Activated naive CD4-positive, alpha-beta T cell treated with anti-CD3 and anti-CD28 coated beads, Interleukin-2, amount 50 U/mL, for 72 hours (primary cell): Measurements from ENCODE around the gene MRPL17. TPM values are rescaled to one million over a fixed set of nuclear protein-coding genes. Genes with fewer than 3 reads are reported as not detected.
"Not testable (repeated sequence)": the region's sequence is repeated elsewhere in the genome, so short reads cannot be mapped to it uniquely, and the experiment has no call there.

Source experiments
- ATAC-seq, 2 donors: fragments of 150-1000 bp; cut with Tn5 transposase; 2 replicates each; pipeline ENCODE4 v1.10.0; 2021; ENCODE audit warnings: mild to moderate bottlenecking in 2 of 2, moderate library complexity in 2 of 2
- DNase-seq, 2 donors: peaks; one replicate each; pipeline ENCODE4 v3.0.0; 2021 to 2022; ENCODE audit warnings: low spot score in 2 of 2
- H3K27ac Mint-ChIP-seq, 2 donors: one replicate each; pipeline ENCODE4 v1.8.0; 2022; ENCODE audit warnings: mild to moderate bottlenecking in 2 of 2, mixed read lengths in 2 of 2
- H3K36me3 Mint-ChIP-seq, 2 donors: one replicate each; pipeline ENCODE4 v1.8.0; 2022; ENCODE audit warnings: mixed read lengths in 2 of 2
- H3K9me3 Mint-ChIP-seq, 2 donors: one replicate each; pipeline ENCODE4 v1.8.0; 2022; ENCODE audit warnings: mixed read lengths in 2 of 2
- total RNA-seq, 2 donors: library from RNA; stranded (reverse); gene quantifications; one replicate each; pipeline ENCODE4 v1.2.3, GENCODE V29; 2022

The MRPL17 gene
- total RNA-seq = 100 to 1,000 TPM in 1 of 2 donors, 10 to 100 TPM in 1; 92.4 to 104 TPM

DNA sequence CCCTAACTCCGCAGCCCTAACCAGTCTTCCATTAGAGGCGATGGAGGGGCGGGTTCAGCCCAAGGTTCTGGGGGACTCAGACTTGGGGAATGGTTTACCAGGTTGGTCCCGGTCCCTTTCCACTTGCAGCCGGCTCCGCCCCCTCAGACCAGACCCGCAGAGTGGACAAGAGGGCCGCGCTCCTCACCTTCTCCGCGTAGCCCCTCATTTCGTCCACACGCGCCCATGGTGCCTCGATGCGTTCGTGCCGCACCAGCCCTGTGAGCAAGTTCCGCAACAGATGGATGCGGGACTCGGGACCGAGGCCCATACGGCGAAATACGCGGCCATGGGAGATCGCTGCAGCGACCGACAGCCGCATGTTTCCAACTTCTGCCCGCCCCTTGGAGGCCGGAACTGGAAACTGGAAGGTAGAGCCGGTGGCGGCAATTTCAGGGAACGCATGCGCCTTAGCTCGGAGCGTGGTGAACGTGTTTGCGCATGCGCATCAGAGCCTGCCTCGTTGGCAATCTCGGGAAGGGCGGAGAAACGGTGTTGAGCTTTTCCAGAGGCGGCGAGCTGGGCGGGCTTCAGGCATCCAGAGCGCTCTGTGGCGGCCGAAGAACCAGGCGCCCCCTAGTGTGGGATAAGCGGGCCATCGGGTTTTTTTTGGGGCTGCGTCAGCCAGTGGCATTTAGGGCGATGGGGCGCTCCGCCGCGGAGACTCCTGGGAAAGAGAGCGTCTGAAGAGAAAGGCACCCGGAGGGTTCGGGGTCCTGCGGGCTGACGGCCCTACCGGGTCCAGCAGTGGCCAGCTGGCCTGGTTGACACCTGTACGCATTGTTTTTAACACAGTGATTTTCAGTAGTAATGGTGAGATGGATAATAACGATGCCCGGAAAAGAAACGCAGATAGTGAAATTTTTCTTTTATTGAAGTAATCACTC is at the start of gene MRPL17:
TSS of gene MRPL17 (minus strand) at position 405 of the 926 bp plus-strand sequence. CDS start at position 361, 44 bp downstream.
- Mint-ChIP-seq H3K36me3 (peaks cover 28 to 35% of the 10 kb centered on the region in 2 donors), H3K27ac (peak within 1 kb of the TSS; percentile 88 to 99), H3K9me3 (no peaks in the 10 kb centered on the region)
- DNase-seq = peak; percentile 99
- peak; percentile 95 to 97 for ATAC-seq

DNA sequence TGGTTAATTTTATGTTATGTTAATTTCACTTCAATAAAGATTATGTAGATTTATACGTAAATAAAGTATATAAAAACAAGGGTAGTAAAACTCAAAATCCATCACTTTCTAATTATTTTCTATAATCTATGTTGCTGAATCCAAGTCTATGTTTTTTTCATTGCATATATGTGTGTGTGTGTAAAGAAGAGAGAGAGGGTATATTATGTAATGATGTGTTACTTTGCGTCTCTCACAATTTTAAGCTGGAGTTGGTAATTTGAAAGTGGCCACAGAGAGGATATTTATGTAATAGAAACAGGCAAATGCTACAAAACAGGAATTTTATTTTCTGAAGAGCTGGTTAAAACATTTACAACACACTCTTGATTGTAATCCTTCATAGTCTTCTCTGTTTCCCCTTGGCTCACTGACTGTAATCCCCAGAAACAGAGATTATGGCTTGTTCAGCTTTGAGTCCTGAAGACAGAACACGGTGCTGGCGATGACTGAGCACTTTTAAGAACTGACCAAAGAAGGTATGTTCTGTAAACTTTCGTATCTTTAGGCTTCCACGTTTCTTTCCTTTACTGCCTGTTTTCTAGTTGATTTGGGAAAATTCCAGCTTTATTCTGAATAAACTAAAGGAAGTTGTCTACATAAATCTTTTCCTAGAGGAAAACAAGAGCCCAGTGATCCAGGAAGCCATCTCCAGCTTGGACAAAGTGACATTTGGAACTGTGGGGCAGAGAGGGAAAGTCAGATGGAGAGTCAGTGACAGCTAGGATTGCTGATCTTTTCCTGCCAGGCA is 45.0 kb upstream of the MRPL17 start:
- ATAC-seq (no peak), DNase-seq (no peak)
- Mint-ChIP-seq H3K27ac (peak overlapping the region; percentile 44 to 78), H3K36me3 (peaks cover 20 to 72% of the 10 kb centered on the region in 2 donors), H3K9me3 (peaks cover 19 to 23% of the 10 kb centered on the region in 2 donors)

DNA sequence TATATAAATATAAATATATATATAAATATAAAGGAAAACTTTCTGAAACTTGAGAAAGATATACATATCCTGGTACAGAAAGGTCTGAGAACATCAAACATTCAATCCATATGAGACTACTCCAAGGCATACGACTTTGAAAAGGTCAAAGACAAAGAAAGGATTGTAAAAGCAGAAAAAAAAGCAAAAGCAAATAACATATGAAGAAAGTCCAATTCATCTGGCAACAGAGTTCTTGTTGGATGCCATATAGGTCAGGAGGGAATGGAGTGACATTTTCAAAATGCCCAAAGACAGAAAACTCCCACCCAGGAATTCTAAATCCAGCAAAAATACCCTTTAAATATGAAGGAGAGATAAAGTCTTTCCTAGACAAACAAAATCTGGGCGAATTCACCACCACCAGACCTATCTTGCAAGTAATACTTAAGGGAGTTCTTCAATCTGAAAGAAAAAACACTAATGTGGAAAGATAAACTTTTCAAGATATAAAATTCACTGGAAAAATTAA is 42.3 kb upstream of the MRPL17 start:
- DNase-seq = no peak
- Mint-ChIP-seq H3K9me3 (peaks cover 36 to 44% of the 10 kb centered on the region in 2 donors), H3K36me3 (peaks cover 46 to 77% of the 10 kb centered on the region in 2 donors), H3K27ac (no peak overlapping the region)
- no peak for ATAC-seq

DNA sequence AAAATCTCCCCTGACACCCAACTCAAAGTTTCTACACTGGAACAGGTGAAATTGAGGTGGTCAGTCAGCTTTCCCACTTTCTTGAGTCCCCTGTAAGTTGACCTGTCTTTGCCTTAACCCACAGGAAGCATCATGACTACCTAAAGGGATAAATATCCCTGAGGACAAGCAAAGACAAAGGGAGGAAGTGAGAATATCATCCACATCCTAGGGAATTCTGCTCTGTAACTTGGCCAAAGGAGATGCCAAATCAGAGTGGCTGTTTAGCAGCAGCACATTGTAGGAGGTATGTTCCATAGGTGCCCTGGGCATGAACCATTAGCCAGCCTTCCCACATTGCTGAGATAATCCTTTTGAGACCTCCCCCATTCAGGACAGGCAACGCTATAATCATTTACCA is 40.9 kb upstream of the MRPL17 start:
- Mint-ChIP-seq H3K27ac (no peak overlapping the region), H3K9me3 (peaks cover 41 to 50% of the 10 kb centered on the region in 2 donors), H3K36me3 (peaks cover 53 to 87% of the 10 kb centered on the region in 2 donors)
- ATAC-seq (no peak), DNase-seq (no peak)

DNA sequence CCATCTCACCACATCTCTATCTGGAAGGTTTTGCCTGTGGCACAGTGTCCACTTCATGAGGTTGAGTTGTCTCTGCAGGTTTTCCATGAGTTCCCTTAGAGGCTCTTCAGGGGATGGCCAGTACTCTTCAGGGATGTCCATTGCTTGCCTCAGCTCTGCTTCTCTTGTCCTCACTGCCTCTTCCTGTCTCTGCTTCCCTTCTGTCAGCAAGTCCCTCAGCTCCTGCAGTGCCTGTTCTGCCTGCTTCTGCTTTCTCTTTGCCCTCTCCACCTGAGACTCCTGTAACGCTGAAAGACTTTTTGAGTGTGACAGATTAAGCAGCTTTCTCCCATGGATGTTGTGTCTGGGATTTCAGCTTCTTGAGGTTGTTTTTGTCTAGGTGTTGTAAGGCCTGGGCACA is 38.2 kb upstream of the MRPL17 start:
- no peak for ATAC-seq

DNA sequence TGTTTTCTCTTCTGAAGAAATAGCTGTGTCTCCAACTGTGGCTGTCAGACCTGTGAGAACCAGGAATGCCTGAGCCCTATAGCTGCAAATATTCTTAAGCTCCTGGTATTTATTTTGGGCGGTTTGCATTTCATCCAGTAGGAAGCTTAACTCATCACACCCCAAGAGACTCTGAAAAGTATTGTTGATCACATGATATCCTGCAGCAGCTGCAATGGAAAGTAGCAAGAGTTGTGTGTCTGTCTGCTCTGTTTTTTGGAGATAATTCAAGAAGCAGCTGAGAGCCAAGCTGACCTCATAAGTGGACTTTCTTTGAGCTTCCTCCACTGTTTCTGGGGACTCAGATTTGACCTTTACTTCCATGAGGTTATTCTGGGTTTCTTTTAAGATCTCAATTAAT is 36.4 kb upstream of the MRPL17 start:
- Mint-ChIP-seq H3K9me3 (peaks cover 43 to 64% of the 10 kb centered on the region in 2 donors), H3K36me3 (peaks cover 65 to 92% of the 10 kb centered on the region in 2 donors), H3K27ac (no peak overlapping the region)
- no peak for ATAC-seq
- DNase-seq = no peak

More for the DNA sequence above, 38.2 kb upstream of the MRPL17 start:
- peak overlapping the region in 1 of 2 donors; percentile 13 for H3K27ac Mint-ChIP-seq
- H3K36me3 Mint-ChIP-seq = peaks cover 60 to 91% of the 10 kb centered on the region in 2 donors
- DNase-seq = no peak
- peaks cover 44 to 63% of the 10 kb centered on the region in 2 donors for H3K9me3 Mint-ChIP-seq

DNA sequence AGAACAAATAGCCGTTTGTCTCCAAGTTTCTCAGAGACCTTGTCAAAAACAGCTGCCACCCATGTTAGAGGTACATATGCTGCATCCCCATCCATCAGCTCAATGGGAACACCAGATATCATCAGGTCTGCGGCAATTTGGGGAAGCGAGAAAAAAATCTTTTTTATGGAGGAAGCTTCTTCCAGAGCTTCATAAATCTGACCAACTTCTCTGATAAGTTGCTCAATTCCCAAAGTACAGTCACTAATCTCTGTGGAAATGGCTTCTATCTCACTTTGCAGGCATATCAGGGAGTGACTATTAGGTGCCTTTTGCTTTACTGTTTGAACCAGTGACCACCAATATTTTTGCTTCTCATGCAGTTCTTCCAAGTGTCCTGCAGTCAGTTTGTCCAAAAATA is 34.3 kb upstream of the MRPL17 start:
- no peak for DNase-seq
- no peak overlapping the region for H3K27ac Mint-ChIP-seq
- no peak for ATAC-seq
- H3K36me3 Mint-ChIP-seq = peaks cover 57 to 76% of the 10 kb centered on the region in 2 donors
- peaks cover 33 to 52% of the 10 kb centered on the region in 2 donors for H3K9me3 Mint-ChIP-seq

DNA sequence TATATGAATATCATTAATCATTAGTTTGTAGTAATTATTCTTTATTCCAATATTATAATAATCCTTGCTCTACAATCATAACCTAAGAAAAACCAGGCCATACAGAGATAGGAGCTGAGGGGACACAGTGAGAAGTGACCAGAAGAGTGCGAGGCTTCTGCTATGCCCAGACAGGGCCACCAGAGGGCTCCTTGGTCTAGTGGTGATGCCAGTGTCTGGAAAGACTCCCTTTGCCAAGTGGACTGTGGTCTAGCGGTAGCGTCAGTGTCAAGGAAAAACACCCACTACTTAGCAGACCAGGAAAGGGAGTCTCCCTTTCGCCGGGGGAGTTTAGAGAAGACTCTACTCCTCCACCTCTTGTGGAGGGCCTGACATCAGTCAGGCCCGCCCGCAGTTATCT is 28.4 kb upstream of the MRPL17 start:
- Mint-ChIP-seq H3K9me3 (peaks cover 4 to 19% of the 10 kb centered on the region in 2 donors), H3K36me3 (peaks cover 12 to 31% of the 10 kb centered on the region in 2 donors)
- H3K27ac Mint-ChIP-seq, ATAC-seq: not testable (repeated sequence)
- peak in 1 of 2 donors; percentile 45 for DNase-seq

DNA sequence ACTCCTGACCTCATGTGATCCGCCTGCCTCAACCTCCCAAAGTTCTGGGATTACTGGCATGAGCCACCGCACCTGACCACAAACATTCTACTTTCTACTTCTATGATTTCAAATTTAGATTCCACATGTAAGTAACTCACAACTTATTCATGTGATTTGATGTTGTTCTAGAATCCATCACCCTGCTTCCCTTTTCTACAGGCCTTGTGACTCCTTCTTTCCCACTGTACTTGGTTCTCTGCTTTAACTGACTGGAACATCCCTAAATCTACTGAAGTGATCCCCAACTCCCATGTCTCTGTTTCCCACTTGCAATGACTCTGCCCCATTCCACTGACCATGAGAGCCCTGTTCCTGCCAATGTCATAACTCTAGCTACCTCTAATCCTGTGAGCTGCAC is 25.7 kb upstream of the MRPL17 start:
- no peak for DNase-seq
- Mint-ChIP-seq H3K27ac (peak overlapping the region; percentile 27 to 44), H3K36me3 (peaks cover 0 to 11% of the 10 kb centered on the region in 2 donors), H3K9me3 (peaks cover 0 to 5% of the 10 kb centered on the region in 2 donors)
- ATAC-seq = no peak

DNA sequence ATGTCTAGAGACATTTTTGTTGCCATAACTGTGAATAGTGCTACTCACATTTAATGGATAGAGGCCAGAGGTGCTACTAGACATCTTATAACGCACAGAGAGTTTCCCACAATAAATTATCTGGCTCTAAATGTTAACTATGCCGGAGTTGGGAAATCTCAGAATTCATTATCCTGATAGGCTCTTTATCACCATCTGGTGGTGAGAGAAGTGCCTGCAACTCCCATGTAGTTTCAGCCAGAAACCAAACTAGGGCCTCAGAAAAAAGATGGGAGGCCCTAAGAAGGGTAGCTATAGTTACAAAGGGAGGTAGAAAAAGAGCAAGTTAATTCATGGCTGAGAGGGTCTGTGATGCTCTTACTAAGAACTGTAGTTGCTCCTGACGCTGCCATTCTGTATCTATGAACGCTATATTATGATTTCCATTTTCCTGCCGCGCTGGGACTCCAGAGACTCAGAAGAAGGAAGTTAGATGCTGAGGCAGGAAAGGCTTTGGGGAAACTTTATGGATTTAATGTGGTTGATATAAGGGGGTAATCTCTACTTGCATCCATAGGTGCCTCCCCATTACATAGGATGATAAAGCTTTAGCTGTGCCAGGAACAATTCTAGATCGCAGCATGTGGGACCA is 22.9 kb upstream of the MRPL17 start:
- Mint-ChIP-seq H3K27ac (no peak overlapping the region), H3K9me3 (no peaks in the 10 kb centered on the region), H3K36me3 (no peaks in the 10 kb centered on the region)
- ATAC-seq (peak; percentile 50 to 53), DNase-seq (peak in 1 of 2 donors; percentile 42)

DNA sequence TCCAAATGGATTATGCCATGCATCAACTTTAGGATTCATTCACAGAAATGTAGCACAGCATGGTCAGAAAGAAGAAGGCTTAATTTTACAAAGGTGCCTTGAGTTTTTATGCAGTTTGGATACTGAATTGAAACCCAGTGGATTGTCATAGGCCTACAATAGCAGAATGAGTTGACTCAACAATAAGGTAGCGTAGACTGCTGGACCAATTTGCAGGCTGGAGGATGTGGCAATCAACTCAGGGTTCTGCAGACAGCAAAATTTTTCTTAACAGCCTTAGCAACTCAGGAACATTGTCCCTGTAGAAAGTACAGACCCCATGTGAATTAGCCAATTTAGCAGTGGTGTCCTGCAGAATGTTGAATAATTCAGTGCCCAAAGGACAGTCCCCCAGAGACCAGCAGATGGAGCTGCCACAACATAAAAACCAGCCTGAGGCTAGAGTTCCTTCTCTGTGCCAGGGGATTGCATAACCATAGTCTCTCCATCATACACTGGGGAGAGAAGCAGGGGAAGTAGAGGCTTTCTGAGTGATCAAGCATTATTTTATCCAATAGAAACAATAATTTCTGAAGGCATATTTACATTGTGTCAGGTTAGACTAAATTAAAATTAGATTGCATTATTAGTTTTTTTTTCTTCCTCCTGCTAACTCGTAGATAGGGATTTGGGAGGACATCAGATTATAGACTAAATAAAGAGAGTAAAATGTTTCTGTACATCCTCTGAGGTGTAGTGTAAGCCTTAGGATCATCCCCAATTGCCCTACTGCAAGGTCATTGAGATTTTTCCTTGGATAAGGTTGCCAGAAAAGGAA is 20.3 kb upstream of the MRPL17 start:
- peak in 1 of 2 donors; percentile 69 for ATAC-seq

DNA sequence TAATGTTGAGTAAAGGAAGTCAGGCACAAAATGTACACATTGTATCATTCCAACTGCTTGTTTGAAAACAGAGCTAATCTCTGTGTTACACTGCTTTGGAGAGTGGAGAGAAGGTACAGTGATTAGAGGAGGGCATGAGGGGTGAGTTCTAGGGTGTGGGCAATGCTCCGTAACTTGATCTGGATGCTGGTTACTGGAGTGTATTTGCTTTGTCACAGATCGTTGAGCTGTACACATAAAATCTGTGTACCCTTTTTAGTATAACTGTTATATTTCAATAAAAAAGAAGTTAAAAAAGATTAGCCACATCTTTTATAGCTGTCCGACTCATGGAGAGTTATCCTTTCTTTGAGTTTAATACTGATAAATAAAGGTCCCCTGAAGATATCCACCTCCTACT is 18.8 kb upstream of the MRPL17 start:
- ATAC-seq, H3K27ac Mint-ChIP-seq, H3K36me3 Mint-ChIP-seq, DNase-seq, H3K9me3 Mint-ChIP-seq: not testable (repeated sequence)

More for the DNA sequence above, 20.3 kb upstream of the MRPL17 start:
- no peak for DNase-seq
- H3K9me3 Mint-ChIP-seq = no peaks in the 10 kb centered on the region
- H3K36me3 Mint-ChIP-seq = no peaks in the 10 kb centered on the region
- peak overlapping the region in 1 of 2 donors; percentile 68 for H3K27ac Mint-ChIP-seq

DNA sequence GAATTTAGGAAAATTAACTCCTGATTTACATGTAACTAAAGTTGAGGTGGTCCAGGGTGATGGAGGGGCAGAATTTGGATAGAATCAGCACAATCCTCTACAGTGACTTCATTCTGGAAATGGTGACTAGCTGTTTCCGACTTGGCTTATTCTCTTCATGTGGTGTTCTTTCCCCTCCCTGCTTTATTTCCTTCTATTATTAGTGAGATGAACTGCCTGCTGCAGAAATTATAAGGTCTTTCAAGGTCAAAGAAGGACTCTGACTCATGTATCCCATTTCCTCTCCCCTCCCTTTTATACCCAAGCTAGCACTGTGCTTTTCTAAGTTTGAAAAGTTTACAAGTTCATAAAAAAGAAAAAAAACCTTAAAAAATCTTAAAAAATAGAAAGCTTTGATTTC is 12.2 kb upstream of the MRPL17 start:
- no peaks in the 10 kb centered on the region for H3K36me3 Mint-ChIP-seq
- no peaks in the 10 kb centered on the region for H3K9me3 Mint-ChIP-seq
- ATAC-seq = peak; percentile 53 to 67
- no peak overlapping the region for H3K27ac Mint-ChIP-seq
- no peak for DNase-seq

DNA sequence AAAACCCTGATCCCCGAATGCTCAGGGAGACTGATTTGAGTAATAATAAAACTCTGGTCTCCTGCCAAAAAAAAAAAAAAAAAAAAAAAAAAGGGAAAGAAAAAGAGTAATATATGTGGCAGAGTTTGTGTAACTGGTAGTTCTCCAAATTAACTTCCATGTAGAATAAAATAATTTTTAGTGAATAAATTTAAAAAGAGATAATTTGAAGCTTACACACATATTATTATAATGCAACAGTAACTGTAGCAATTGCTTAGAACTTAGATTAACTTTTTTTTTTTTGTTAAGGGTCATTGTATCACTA is 11.0 kb upstream of the MRPL17 start:
- DNase-seq (no peak), ATAC-seq (no peak)
- Mint-ChIP-seq H3K36me3 (peaks cover 0 to 3% of the 10 kb centered on the region in 2 donors), H3K9me3 (no peaks in the 10 kb centered on the region), H3K27ac (peak overlapping the region; percentile 4 to 44)

DNA sequence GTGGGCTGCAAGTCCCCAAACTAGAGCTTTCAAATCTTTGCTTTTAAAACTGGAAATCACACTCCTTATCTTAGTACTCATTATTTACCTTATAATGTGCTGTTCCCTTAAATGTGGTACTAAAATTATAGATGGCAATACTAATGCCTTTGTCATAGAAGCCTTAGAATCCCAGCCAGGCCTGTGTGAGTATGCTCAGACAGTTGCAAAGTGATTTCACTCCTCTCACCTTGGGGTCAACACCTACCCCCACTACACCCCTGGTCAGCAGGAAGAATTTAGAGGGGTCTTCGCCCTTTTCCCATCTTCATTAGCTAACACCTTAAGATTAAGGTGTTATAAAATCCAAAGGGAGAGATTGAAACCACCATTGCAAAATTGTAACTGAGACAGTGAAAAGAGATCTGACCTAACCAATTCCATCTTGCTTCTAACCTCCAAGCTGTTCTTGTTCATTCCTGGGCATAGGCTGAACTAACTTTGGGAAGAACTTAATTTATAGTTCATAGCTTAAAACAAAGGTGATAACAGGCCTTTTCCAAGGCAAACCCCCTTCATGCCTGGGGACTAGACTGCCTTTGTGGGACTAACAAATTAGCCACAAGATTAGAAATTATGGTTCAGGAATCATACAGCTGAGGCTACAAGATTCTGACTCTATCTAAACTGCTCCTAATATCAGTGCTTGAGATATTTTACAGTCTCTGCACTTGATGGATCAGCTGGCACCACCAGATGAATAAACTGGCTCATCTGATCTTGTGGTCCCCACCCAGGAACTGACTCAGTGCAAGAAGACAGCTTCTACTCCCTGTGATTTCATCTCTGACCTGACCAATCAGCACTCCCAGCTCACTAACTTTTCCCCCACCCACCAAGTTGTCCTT is 10.4 kb upstream of the MRPL17 start:
- ATAC-seq (peak; percentile 87 to 96), DNase-seq (peak; percentile 27 to 65)
- no peaks in the 10 kb centered on the region for H3K9me3 Mint-ChIP-seq
- peaks cover 0 to 6% of the 10 kb centered on the region in 2 donors for H3K36me3 Mint-ChIP-seq
- H3K27ac Mint-ChIP-seq = peak overlapping the region; percentile 4 to 44
